ENCODE data around the gene RGR.

RGR gene

DNA sequence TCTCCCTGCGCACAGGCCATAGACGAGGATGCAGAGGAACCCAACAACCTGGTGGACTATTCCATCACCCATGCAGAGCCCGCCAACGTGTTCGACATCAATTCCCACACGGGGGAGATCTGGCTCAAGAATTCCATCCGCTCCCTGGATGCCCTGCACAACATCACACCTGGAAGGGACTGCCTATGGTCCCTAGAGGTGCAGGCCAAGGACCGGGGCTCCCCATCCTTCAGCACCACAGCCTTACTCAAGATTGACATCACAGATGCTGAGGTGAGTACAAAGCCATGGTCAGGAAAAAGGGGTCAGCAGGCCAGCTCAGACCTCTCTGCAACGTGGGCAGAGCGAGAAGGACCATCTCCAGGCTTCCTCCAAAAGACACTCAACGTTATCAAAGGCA is 31.8 kb upstream of the RGR start:
- no peak for TF ChIP-seq HDGF (IDR thresholded peaks at IDR 0.05; ENCODE audit: borderline replicate concordance)
- POLR2A ChIA-PET = no interaction called here
- CTCF ChIA-PET = no interaction called here
- DNase-seq (ENCODE audit: extremely low spot score) = no peak

DNA sequence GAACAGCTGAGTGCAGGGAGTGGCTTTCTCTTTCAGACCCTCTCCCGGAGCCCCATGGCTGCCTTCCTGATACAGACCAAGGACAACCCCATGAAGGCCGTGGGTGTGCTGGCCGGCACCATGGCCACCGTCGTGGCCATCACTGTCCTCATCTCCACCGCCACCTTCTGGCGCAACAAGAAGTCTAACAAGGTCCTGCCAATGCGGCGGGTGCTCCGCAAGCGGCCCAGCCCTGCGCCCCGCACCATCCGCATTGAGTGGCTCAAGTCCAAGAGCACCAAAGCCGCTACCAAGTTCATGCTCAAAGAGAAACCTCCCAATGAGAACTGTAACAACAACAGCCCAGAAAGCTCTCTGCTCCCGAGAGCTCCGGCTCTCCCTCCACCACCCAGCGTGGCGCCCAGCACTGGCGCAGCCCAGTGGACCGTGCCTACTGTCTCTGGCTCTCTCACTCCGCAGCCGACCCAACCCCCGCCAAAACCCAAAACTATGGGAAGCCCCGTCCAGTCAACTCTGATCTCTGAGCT is 30.7 kb upstream of the RGR start:
- no peak for DNase-seq (ENCODE audit: extremely low spot score)
- TF ChIP-seq SUZ12 (IDR thresholded peaks at IDR 0.05) (no peak), L3MBTL2 (conservative IDR thresholded peaks at IDR 0.05) (no peak), SP1 (IDR thresholded peaks at IDR 0.05) (no peak), ZNF384 (IDR thresholded peaks at IDR 0.05) (no peak), HDGF (IDR thresholded peaks at IDR 0.05; ENCODE audit: borderline replicate concordance) (no peak), ELF4 (IDR thresholded peaks at IDR 0.05) (no peak), BHLHE40 (IDR thresholded peaks at IDR 0.05; ENCODE audit: borderline replicate concordance) (no peak), TARDBP (IDR thresholded peaks at IDR 0.05) (no peak)
- POLR2A ChIA-PET = no interaction called here
- CTCF ChIA-PET = interaction anchor here (0.7 kb wide), 1 partner anchor 16 kb away, joined by 3 read pairs; no protein-coding TSS in a partner anchor

DNA sequence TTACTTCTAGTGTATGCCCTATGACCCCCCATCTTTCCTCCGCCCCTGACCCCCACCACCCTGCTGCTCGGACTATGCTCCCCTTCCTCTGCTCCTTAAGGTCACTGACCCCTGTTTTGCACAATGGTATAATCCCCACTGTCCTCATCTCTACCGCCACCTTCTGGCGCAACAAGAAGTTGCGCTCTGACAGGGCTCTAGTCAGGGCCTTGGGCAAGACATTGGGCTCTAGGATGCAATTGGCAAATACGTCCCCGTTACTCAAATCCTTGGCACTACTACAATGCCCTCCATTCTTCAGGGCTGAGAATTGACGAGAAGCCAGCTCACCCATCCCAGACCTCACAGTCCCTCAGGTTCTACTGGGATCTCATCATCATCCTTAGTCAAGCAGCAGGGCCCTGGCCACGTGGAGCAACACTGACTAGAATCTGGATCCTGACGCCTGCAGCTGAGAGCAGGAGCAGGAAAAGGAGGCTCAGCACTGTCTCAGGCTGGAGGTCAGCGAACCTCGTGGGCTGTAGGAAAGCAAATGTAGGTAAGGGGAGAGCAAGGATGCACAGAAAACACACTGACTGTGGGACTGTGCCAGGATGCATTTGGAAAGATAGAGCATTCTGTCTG is 30.1 kb upstream of the RGR start:
- ChIA-PET POLR2A (no interaction called here), CTCF (no interaction called here)
- TF ChIP-seq FOXM1 (IDR thresholded peaks at IDR 0.05; ENCODE audit: borderline replicate concordance) = no peak
- TF ChIP-seq ARNT (IDR thresholded peaks at IDR 0.05) = no peak
- TF ChIP-seq ELF4 (IDR thresholded peaks at IDR 0.05) = no peak
- TF ChIP-seq BHLHE40 (IDR thresholded peaks at IDR 0.05; ENCODE audit: borderline replicate concordance) = no peak
- TF ChIP-seq HDGF (IDR thresholded peaks at IDR 0.05; ENCODE audit: borderline replicate concordance) = no peak
- TF ChIP-seq SUZ12 (IDR thresholded peaks at IDR 0.05) = no peak
- no peak for TF ChIP-seq FOXK2 (IDR thresholded peaks at IDR 0.05)
- TF ChIP-seq TARDBP (IDR thresholded peaks at IDR 0.05) = no peak
- TF ChIP-seq NFRKB (IDR thresholded peaks at IDR 0.05) = no peak
- TF ChIP-seq SP1 (IDR thresholded peaks at IDR 0.05) = no peak
- no peak for TF ChIP-seq CTBP1 (IDR thresholded peaks at IDR 0.05; ENCODE audit: borderline replicate concordance)
- no peak for TF ChIP-seq LEF1 (IDR thresholded peaks at IDR 0.05; ENCODE audit: borderline replicate concordance)
- TF ChIP-seq L3MBTL2 (conservative IDR thresholded peaks at IDR 0.05) = no peak
- TF ChIP-seq ZNF384 (IDR thresholded peaks at IDR 0.05) = no peak
- DNase-seq (ENCODE audit: extremely low spot score) = peak; percentile 53

DNA sequence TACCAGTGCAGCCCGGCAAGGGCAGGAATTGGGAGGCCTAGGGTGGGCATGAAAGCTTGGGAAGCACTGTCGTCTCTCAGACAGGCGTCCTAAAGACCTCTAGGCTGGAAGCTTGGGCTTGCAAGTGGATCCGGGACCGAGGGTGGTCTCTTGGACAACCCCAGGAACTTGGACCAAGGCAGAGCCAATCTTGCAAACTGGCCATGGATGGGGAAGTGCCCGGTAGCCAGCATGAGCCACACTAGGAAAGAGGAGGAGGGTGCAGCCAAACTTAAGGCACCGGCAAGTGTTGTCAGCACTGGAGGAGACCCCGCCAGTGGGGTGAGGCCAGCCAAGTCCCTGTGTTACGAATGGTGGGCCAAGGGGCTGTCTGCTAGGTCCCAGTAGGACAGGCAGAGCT is 28.0 kb upstream of the RGR start:
- ChIA-PET POLR2A (no interaction called here), CTCF (no interaction called here)
- no peak for DNase-seq (ENCODE audit: extremely low spot score)
- no peak for TF ChIP-seq CTBP1 (IDR thresholded peaks at IDR 0.05; ENCODE audit: borderline replicate concordance)
- no peak for TF ChIP-seq ELF4 (IDR thresholded peaks at IDR 0.05)

DNA sequence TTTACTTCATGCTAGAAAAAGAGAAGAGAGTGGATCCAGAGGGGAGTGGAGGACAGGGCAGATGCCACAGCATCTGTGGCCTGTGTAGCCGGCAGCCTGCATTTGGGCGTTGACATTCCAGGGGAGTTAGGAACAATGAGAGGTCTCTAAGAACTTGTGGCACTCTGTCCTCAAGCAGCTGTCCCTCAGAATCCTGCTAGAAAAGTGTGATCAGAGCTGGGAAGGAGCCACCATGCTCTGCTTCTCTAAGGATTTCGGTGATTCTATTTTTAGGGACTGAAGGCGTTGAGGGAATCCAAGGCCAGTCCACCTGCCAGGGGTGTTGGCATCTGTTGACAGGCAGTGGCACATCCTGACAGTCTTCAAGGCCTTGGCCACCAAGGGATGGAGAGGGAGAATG is 27.1 kb upstream of the RGR start:
- POLR2A ChIA-PET = no interaction called here
- TF ChIP-seq L3MBTL2 (conservative IDR thresholded peaks at IDR 0.05) (no peak), FOXK2 (IDR thresholded peaks at IDR 0.05) (no peak), LEF1 (IDR thresholded peaks at IDR 0.05; ENCODE audit: borderline replicate concordance) (no peak)
- TF ChIP-seq, protein P1, sequence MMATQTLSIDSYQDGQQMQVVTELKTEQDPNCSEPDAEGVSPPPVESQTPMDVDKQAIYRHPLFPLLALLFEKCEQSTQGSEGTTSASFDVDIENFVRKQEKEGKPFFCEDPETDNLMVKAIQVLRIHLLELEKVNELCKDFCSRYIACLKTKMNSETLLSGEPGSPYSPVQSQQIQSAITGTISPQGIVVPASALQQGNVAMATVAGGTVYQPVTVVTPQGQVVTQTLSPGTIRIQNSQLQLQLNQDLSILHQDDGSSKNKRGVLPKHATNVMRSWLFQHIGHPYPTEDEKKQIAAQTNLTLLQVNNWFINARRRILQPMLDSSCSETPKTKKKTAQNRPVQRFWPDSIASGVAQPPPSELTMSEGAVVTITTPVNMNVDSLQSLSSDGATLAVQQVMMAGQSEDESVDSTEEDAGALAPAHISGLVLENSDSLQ (IDR thresholded peaks at IDR 0.05) = no peak
- CTCF ChIA-PET = no interaction called here
- no peak for DNase-seq (ENCODE audit: extremely low spot score)

DNA sequence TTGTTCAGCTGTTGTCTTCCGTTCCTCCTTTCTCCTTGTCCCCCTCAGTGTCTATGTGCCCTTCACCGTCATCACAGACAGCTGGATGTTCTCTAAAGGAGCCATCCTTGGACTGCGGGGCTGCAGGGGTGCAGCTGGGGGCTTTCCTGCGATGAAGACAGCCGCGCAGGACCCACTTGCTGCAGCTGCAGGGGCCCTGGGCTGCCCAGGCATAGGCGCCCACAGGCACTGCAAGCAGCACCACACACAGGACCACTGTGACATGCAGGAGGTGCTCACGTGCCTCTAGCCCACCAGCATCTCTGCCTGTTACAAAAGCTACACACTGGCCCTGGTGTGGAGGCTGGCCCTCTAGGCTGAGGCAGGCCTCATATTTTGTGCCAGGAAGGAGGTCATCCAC is 22.9 kb upstream of the RGR start:
- TF ChIP-seq, protein P1 (IDR thresholded peaks at IDR 0.05) = no peak
- TF ChIP-seq HDGF (IDR thresholded peaks at IDR 0.05; ENCODE audit: borderline replicate concordance) = no peak
- TF ChIP-seq CTBP1 (IDR thresholded peaks at IDR 0.05; ENCODE audit: borderline replicate concordance) = no peak
- TF ChIP-seq FOXK2 (IDR thresholded peaks at IDR 0.05) = no peak
- TF ChIP-seq SUZ12 (IDR thresholded peaks at IDR 0.05) = no peak
- TF ChIP-seq L3MBTL2 (conservative IDR thresholded peaks at IDR 0.05) = no peak
- no peak for TF ChIP-seq TARDBP (IDR thresholded peaks at IDR 0.05)
- TF ChIP-seq LEF1 (IDR thresholded peaks at IDR 0.05; ENCODE audit: borderline replicate concordance) = no peak
- TF ChIP-seq FOXM1 (IDR thresholded peaks at IDR 0.05; ENCODE audit: borderline replicate concordance) = no peak
- TF ChIP-seq ELF4 (IDR thresholded peaks at IDR 0.05) = no peak
- no peak for TF ChIP-seq BHLHE40 (IDR thresholded peaks at IDR 0.05; ENCODE audit: borderline replicate concordance)
- no peak for TF ChIP-seq FOXA1 (IDR thresholded peaks at IDR 0.05)
- TF ChIP-seq NFRKB (IDR thresholded peaks at IDR 0.05) = no peak
- no peak for TF ChIP-seq SP1 (IDR thresholded peaks at IDR 0.05)
- no peak for TF ChIP-seq ARNT (IDR thresholded peaks at IDR 0.05)
- no peak for TF ChIP-seq ZNF384 (IDR thresholded peaks at IDR 0.05)
- no peak for DNase-seq (ENCODE audit: extremely low spot score)
- POLR2A ChIA-PET = no interaction called here
- CTCF ChIA-PET = no interaction called here

DNA sequence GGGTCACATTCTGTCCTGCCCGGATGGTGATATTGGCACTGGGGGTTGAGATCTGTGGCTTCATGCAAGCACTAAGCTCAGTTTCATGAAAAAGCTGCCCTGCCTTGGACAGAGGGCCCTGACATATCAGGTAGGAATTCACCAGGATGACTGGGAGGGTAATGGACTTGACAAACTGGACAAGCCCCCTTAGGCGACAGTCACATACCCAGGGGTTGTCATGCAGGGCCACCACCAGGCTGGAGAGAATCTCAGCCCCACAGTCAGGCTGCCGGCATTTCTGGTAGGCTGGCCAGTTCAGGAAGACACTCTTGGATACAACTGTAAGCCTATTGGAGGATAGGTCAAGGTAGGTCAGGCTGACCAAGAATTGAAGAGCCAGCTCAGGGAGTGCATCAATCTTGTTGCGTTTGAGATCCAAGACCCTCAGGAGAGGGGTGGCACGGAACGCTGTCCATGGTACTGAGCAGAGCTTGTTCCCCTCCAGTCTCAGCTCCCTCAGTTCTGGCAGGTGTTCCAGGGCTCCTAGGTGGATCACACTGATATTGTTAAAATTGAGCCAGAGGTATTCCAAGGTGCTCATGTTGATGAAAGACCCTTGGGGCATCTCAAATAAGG is 20.3 kb upstream of the RGR start:
- ChIA-PET POLR2A (no interaction called here), CTCF (no interaction called here)

More for the DNA sequence above, 20.3 kb upstream of the RGR start:
- peak; percentile 20 for DNase-seq (ENCODE audit: extremely low spot score)
- no peak for TF ChIP-seq NFRKB (IDR thresholded peaks at IDR 0.05)
- no peak for TF ChIP-seq ZNF384 (IDR thresholded peaks at IDR 0.05)
- TF ChIP-seq HDGF (IDR thresholded peaks at IDR 0.05; ENCODE audit: borderline replicate concordance) = no peak
- no peak for TF ChIP-seq FOXA1 (IDR thresholded peaks at IDR 0.05)
- TF ChIP-seq SP1 (IDR thresholded peaks at IDR 0.05) = no peak
- TF ChIP-seq LEF1 (IDR thresholded peaks at IDR 0.05; ENCODE audit: borderline replicate concordance) = no peak

Data from HEK293T (cell line).